SK-N-MC (cell line): ENCODE results near the gene VPS35L.

Experiments used
- EZH2 ChIP-seq: fragments of 200-600 bp; sonication (generic); IDR thresholded peaks from one replicate; pipeline ENCODE4 v1.6.1; 2017; ENCODE audit warnings: antibody characterized with exemption
- FOXP2 ChIP-seq: optimal IDR thresholded peaks from 2 replicates; pipeline ENCODE3; 2011; ENCODE audit warnings: mild to moderate bottlenecking, moderate library complexity; ENCODE audit not compliant: insufficient read depth; ENCODE audit errors: extremely low read length, control extremely low read depth
- POLR2AphosphoS5 ChIP-seq: IDR thresholded peaks from 2 replicates; pipeline ENCODE4 v1.6.1; 2012; ENCODE audit warnings: mild to moderate bottlenecking, low read depth, low read length, borderline replicate concordance

- no peak for TF ChIP-seq EZH2
- TF ChIP-seq POLR2AphosphoS5, result no peak
- TF ChIP-seq FOXP2, result no peak
Measured at GRCh38 chr16:19662351-19662750, 106.8 kb downstream of the VPS35L start.
